Activated CD4-positive, alpha-beta memory T cell treated with anti-CD3 and anti-CD28 coated beads, Interleukin-2, amount 10 ng/mL, durations not matched to agents 7 days and 5 days (primary cell): ENCODE measurements around the gene SLC9A8. TPM values are rescaled to one million over a fixed set of nuclear protein-coding genes. Genes with fewer than 3 reads are reported as not detected.

Experiments used
- CTCF ChIA-PET: fragments of 350-600 bp; sonication (Branson Sonifier 250); formaldehyde crosslinking; loops from one replicate; lab custom pipeline; 2021; ENCODE audit warnings: antibody characterized with exemption, inconsistent platforms; lab: Charles Lee
- POLR2A ChIA-PET: fragments of 350-600 bp; sonication (Branson Sonifier 250); formaldehyde crosslinking; loops from one replicate; lab custom pipeline; 2021; ENCODE audit warnings: antibody characterized with exemption; lab: Charles Lee
- DNase-seq: peaks from one replicate; pipeline ENCODE4 v3.0.0-alpha.2; 2020
- H3K27ac Mint-ChIP-seq: one replicate; pipeline ENCODE4 v1.8.0; 2021; ENCODE audit warnings: mild to moderate bottlenecking, mixed read lengths
- H3K27me3 Mint-ChIP-seq: one replicate; pipeline ENCODE4 v1.8.0; 2021; ENCODE audit warnings: mixed read lengths
- H3K36me3 Mint-ChIP-seq: one replicate; pipeline ENCODE4 v1.8.0; 2021; ENCODE audit warnings: low read depth, mixed read lengths
- H3K4me1 Mint-ChIP-seq: one replicate; pipeline ENCODE4 v1.8.0; 2021; ENCODE audit warnings: mixed read lengths
- H3K4me3 Mint-ChIP-seq: one replicate; pipeline ENCODE4 v1.8.0; 2021; ENCODE audit warnings: mild to moderate bottlenecking, mixed read lengths
- H3K9me3 Mint-ChIP-seq: one replicate; pipeline ENCODE4 v1.8.0; 2021; ENCODE audit warnings: mixed read lengths
- total RNA-seq, 2 experiments: library from RNA; stranded (reverse); gene quantifications; one replicate each; pipeline ENCODE4 v1.2.3, GENCODE V29; 2021

SLC9A8 gene
- total RNA-seq, 2 experiments from 2014 or later = 18.0 to 21.0 TPM

DNA sequence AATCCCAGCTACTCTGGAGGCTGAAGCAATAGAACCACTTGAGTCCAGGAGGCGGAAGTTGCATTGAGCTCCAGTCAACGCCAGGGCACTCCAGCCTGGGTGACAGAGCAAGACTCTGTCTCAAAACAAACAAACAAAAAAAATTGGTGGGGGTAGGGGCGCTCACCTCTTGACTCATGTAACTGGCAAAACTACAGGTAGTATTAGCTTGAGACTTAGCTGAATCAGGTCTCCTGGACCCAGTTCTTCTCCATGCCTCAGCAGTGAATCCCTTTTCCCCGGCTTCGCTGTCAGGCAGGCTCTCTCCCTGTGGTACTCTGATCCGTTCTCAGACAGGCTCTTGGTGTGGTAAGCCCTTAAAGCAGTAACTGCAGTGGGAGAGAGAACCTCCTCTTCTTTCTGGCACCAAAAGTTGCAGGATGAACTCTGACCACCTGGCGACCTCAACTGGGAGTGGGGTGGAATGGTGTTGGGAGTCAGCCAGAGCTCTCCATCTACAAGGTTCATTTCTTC is 12.9 kb downstream of the SLC9A8 start:
- no peak overlapping the region for H3K27ac Mint-ChIP-seq
- H3K9me3 Mint-ChIP-seq = no peaks in the 10 kb centered on the region
- H3K4me1 Mint-ChIP-seq = peaks cover 34% of the 10 kb centered on the region
- peaks cover 64% of the 10 kb centered on the region for H3K36me3 Mint-ChIP-seq
- H3K4me3 Mint-ChIP-seq = no peak overlapping the region
- H3K27me3 Mint-ChIP-seq = no peaks in the 10 kb centered on the region
- POLR2A ChIA-PET = interaction anchor here (2.2 kb wide), 1 partner anchor 12 kb away, joined by 7 read pairs; the partner anchor contains the start of gene SLC9A8
- CTCF ChIA-PET = no interaction called here
- no peak for DNase-seq

DNA sequence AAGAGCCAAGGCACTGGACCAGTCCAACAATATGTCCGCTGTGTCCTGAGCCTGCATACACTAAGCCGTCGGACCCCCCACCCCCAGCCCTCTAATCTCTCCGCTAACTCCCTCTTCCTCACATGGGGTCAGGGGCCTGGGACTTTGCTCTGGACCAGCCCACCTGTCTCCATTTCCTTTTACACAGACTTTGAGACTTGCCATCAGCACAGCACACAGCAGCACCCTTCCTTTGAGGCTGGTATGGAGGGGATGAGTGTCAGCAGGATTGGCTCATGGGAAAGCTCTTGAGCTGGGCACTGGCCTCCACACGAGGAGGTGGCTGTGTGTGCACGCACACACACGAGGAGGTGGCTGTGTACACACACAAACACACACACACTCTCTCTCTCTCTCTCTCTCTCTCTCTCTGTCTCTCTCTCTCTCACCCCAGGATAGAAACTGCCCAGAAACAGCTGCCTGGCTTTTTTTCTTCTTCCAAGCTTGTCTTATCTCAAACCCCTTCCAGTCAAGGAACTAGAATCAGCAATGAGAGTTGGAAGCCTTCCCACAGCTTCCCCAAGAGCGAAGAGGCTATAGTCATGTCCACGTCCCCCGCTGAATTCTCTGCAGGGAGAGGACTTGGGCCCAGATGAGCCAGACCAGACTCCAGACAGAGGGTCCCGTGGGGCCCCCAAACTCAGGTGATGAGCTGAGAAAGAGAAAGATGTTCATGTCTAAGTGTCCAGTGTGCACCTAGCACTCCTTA is 18.6 kb downstream of the SLC9A8 start:
- peaks cover 44% of the 10 kb centered on the region for H3K36me3 Mint-ChIP-seq
- no peak overlapping the region for H3K27ac Mint-ChIP-seq
- H3K4me3 Mint-ChIP-seq = no peak overlapping the region
- H3K4me1 Mint-ChIP-seq = peaks cover 2% of the 10 kb centered on the region
- no peaks in the 10 kb centered on the region for H3K9me3 Mint-ChIP-seq
- H3K27me3 Mint-ChIP-seq = no peaks in the 10 kb centered on the region
- ChIA-PET POLR2A (no interaction called here), CTCF (no interaction called here)
- no peak for DNase-seq

DNA sequence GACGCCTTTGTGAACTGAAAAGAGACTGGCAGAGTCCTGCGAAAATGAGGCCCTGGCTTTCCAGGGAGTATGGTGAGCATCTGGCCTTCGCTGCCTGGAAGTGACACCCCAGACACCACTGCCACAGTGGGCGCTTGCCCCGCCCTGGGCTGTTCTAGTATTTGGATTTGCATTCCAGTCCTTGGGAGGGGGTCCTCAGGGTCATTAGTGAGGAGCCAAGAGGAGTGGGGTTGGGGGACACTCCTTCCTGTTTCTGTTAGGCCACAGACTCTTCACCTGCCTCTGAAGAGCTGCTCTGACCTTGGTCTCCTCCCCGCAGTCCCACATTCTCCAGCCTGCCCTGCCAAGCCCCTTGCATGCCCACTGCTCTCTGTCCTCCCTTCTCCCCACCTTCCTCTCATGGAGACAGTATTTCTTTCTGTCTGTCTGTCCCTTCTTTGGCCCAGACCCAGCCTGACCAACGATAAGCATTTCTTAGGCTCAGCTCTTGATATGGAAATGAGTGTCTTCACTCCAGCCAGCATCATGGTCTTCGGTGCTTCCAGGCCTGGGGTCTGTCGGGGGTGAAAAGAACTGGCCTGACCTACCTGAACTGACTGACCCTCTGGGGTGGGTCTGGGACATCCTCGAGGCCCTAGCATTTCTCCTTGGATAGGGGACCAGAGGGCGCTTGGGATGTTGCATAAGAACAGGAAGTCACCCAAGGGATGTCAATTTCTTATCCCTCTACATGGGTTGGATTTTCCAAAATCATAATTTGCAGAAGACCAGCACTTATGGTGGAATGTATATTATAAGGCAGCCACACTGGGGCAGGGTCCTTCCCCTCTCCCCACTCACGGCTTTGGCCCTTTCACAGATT is 19.4 kb downstream of the SLC9A8 start:
- ChIA-PET POLR2A (interaction anchor here (1.5 kb wide), 1 partner anchor 13 kb away, joined by 3 read pairs; no protein-coding TSS in a partner anchor), CTCF (no interaction called here)
- no peak overlapping the region for H3K4me3 Mint-ChIP-seq
- no peak for DNase-seq
- H3K4me1 Mint-ChIP-seq = peaks cover 2% of the 10 kb centered on the region
- peak overlapping the region; percentile 23 for H3K27ac Mint-ChIP-seq
- no peaks in the 10 kb centered on the region for H3K9me3 Mint-ChIP-seq
- H3K27me3 Mint-ChIP-seq = no peaks in the 10 kb centered on the region
- peaks cover 49% of the 10 kb centered on the region for H3K36me3 Mint-ChIP-seq

DNA sequence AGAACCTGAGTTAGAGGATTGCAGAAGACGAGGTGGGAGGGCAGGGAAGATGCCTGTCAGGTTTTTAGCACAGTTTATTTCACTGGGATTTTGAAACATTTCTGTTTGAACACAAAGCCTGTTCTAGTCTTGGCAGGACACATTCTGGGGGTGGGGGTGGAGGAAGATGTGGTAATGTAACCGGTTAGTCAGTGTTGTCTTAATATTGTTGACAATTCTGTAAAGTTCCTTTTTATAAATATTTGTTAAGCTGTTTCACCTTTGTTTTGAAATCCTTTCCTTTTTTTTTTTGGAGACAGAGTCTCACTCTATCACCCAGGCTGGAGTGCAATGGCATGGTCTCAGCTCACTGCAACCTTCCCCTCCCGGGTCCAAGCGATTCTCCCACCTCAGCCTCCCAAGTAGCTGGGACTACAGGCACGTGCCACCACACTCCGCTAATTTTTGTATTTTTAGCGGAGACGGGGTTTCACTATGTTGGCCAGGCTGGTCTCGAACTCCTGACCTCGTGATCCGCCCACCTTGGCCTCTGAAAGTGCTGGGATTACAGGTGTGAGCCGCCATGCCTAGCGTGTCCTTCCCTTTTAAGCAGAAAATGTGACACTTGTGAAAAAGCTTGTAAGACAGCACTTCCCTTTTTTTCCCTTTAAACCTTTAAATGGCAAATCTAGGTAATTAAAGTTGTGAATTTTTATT is 20.2 kb downstream of the SLC9A8 start:
- peaks cover 44% of the 10 kb centered on the region for H3K36me3 Mint-ChIP-seq
- no peak overlapping the region for H3K4me3 Mint-ChIP-seq
- H3K9me3 Mint-ChIP-seq = no peaks in the 10 kb centered on the region
- peaks cover 2% of the 10 kb centered on the region for H3K4me1 Mint-ChIP-seq
- no peak overlapping the region for H3K27ac Mint-ChIP-seq
- no peaks in the 10 kb centered on the region for H3K27me3 Mint-ChIP-seq
- ChIA-PET POLR2A (interaction anchor here (1.5 kb wide), 1 partner anchor 12 kb away, joined by 3 read pairs; no protein-coding TSS in a partner anchor), CTCF (no interaction called here)
- DNase-seq = no peak

DNA sequence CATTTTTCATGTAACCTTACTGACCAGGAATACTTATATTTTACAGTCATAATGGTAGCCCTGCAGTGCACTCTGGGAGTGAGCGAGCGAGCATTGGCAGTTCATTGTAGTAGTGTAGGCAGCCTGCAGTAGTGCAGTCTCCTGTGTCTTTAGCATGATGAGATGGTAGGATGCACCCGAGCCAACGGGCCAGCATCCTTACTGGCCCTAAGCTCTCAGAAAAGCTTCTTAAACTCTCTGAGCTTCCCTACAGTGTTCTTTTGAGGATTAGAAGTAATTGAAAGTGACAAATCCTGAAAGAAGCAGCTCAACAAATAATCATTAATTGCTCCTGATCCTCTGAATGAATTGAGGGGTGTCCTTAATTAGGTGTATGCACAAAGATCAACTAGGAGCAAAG is 20.9 kb downstream of the SLC9A8 start:
- Mint-ChIP-seq H3K27ac (no peak overlapping the region), H3K4me3 (no peak overlapping the region), H3K9me3 (no peaks in the 10 kb centered on the region), H3K27me3 (no peaks in the 10 kb centered on the region), H3K4me1 (peaks cover 2% of the 10 kb centered on the region), H3K36me3 (peaks cover 44% of the 10 kb centered on the region)
- no peak for DNase-seq
- ChIA-PET CTCF (no interaction called here), POLR2A (no interaction called here)

DNA sequence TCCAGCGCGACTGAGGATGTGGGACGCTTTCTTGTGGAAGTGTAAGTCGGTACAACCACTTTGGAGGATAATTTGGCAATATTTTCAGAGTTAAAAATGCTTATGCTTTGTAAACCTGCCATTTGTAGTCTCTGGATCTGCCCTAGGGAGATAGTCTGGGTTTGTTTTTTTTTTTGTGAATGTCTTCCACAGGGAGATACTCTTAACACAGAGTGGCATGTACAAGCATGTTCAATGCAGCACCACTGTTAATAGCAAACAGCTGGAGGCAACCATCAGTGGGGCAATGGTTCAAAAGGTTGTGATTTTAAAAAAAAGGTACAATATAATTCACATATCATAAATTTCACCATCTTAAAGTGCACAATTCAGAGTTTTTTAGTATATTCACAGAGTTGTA is 22.4 kb downstream of the SLC9A8 start:
- H3K27ac Mint-ChIP-seq = no peak overlapping the region
- CTCF ChIA-PET = interaction anchor here (1.9 kb wide), 1 partner anchor 11 kb away, joined by 4 read pairs; no protein-coding TSS in a partner anchor
- POLR2A ChIA-PET = no interaction called here
- no peaks in the 10 kb centered on the region for H3K9me3 Mint-ChIP-seq
- H3K27me3 Mint-ChIP-seq = no peaks in the 10 kb centered on the region
- peaks cover 45% of the 10 kb centered on the region for H3K36me3 Mint-ChIP-seq
- peaks cover 2% of the 10 kb centered on the region for H3K4me1 Mint-ChIP-seq
- no peak overlapping the region for H3K4me3 Mint-ChIP-seq
- DNase-seq = no peak

DNA sequence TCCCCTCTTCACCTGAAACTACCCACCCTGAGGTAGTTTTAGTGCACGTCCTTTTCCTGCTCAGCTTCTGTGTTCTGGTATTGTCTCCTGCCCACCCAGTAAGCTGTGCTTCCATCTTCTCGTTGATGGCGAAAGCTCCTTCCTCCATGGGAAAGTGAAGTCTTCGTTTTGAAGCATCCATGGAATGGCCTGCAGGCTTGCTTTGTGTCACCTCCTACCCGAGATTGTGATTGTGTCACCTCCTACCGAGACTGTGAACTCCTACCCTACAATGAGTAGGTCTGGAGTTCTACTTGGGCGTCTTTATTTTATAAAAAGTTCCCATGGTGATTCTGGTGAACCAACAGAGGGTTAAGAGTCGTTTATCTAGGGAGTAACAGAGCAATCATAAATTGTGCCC is 25.9 kb downstream of the SLC9A8 start:
- DNase-seq = no peak
- H3K9me3 Mint-ChIP-seq = no peaks in the 10 kb centered on the region
- H3K27ac Mint-ChIP-seq = no peak overlapping the region
- peaks cover 39% of the 10 kb centered on the region for H3K36me3 Mint-ChIP-seq
- ChIA-PET CTCF (interaction anchor here (0.7 to 1.3 kb wide), 2 partner anchors 10 to 671 kb away, joined by 3 read pairs; partner anchors contain the start of gene PTPN1), POLR2A (no interaction called here)
- H3K27me3 Mint-ChIP-seq = no peaks in the 10 kb centered on the region
- no peak overlapping the region for H3K4me3 Mint-ChIP-seq
- H3K4me1 Mint-ChIP-seq = no peaks in the 10 kb centered on the region

DNA sequence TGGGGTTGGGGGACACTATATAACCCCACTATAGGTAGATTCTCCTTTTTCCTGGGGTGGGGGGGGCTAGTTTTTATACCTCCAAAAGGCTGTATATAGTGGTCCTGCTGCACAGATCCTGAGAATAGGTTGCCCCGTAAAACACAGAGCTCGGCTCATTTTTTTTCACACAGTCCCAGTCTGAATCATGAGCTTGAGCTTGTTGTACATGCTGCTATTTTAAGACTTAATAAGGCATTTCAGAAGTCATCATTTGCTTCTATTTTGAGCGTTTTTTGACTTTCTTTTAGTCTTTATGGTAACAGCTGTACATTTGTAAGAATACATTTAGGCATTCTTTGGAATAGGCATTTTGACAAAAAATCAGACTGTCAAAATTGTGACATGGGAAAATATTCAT is 30.5 kb downstream of the SLC9A8 start:
- ChIA-PET POLR2A (interaction anchor here (1.0 kb wide), 1 partner anchor 67 kb away, joined by 3 read pairs; no protein-coding TSS in a partner anchor), CTCF (interaction anchor here (7.8 kb wide), 1 partner anchor 232 kb away, joined by 89 read pairs; no protein-coding TSS in a partner anchor)
- H3K9me3 Mint-ChIP-seq = no peaks in the 10 kb centered on the region
- peaks cover 1% of the 10 kb centered on the region for H3K4me1 Mint-ChIP-seq
- peaks cover 33% of the 10 kb centered on the region for H3K36me3 Mint-ChIP-seq
- no peak overlapping the region for H3K27ac Mint-ChIP-seq
- no peak for DNase-seq
- no peak overlapping the region for H3K4me3 Mint-ChIP-seq
- no peaks in the 10 kb centered on the region for H3K27me3 Mint-ChIP-seq

DNA sequence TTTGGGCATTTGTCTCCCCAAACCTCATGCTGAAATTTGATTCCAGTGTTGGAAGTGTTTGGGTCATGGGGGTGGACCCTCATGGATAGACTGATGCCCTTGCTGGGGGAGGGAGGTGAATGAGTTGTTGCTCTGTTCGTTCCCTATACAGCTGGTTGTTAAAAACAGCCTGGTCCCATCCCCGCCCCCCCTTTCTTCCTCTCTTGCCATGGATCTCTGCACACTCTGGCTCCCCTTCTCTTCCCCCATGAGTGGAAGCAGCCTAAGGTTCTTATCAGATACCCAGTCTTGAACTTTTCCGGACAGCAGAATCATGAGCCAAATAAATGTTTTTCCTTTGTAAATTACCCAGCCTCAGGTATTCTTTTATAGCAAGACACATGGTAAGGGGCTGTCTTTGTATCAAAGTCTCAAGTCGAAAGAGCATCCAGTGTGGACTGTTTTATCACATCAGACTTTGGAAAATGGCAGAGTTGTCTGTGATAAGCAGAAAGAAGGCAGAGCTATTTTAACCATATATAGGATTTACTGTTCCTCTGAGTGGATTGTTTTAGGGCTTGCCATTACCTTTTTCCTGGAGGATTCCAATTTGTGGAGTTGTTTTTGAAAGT is 31.2 kb downstream of the SLC9A8 start:
- no peak overlapping the region for H3K4me3 Mint-ChIP-seq
- DNase-seq = no peak
- peaks cover 37% of the 10 kb centered on the region for H3K36me3 Mint-ChIP-seq
- POLR2A ChIA-PET = no interaction called here
- H3K4me1 Mint-ChIP-seq = peaks cover 1% of the 10 kb centered on the region
- CTCF ChIA-PET = interaction anchor here (7.8 kb wide), 1 partner anchor 232 kb away, joined by 89 read pairs; no protein-coding TSS in a partner anchor
- no peak overlapping the region for H3K27ac Mint-ChIP-seq
- H3K27me3 Mint-ChIP-seq = no peaks in the 10 kb centered on the region
- H3K9me3 Mint-ChIP-seq = no peaks in the 10 kb centered on the region

DNA sequence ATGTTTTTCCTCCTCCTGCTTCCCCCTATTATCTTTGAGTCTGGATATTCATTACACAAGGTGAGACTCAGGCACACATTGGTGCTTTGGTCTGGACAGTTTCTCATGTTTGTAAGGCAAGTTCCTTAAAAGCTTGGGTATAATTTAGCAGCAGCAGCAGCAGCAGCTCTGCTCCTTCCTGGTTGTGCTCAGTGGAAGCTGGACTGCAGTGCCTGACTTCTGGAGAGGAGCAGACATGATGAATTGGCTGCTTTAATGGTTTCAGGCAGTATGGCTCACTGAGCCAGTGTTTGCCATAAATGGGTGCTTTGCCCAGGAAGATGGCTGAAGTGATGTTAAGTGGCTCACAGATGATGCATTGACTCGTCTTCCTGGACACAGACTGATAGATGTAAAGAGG is 32.4 kb downstream of the SLC9A8 start:
- Mint-ChIP-seq H3K9me3 (no peaks in the 10 kb centered on the region), H3K36me3 (peaks cover 40% of the 10 kb centered on the region), H3K27me3 (no peaks in the 10 kb centered on the region), H3K4me3 (no peak overlapping the region), H3K27ac (no peak overlapping the region), H3K4me1 (peaks cover 5% of the 10 kb centered on the region)
- POLR2A ChIA-PET = interaction anchor here (0.7 to 2.3 kb wide), 4 partner anchors 13 to 235 kb away, joined by 3 to 6 read pairs (median 4); no protein-coding TSS in a partner anchor
- no peak for DNase-seq
- CTCF ChIA-PET = interaction anchor here (0.7 to 7.8 kb wide), 9 partner anchors 14 to 492 kb away, joined by 3 to 89 read pairs (median 4); no protein-coding TSS in a partner anchor

DNA sequence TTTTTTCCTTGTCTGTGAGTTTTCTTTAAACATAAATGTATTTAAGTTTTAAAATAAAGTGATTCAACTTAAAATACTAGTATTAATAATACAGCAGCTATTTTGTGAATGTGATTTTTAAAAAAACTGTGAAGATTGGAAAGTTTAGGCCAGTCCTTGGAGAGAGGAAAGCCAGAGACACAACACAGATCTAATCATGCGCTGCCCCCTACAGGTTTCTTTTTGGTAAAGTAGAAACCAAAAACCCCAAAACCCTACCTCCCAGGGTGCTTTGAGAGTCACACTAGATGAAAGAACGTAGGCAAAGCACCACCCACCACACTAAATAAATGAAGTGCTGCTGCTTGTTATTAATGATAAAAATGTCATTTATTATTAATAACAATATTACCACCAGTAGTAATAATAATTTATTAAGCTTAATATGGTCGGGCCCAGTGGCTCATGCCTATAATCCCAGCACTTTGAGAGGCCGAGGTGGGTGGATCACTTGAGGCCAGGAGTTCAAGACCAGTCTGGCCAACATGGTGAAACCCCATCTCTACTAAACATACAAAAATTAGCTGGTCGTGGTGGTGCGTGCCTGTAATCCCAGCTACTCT is 33.7 kb downstream of the SLC9A8 start:
- H3K9me3 Mint-ChIP-seq = no peaks in the 10 kb centered on the region

More for the DNA sequence above, 33.7 kb downstream of the SLC9A8 start:
- peaks cover 18% of the 10 kb centered on the region for H3K4me1 Mint-ChIP-seq
- POLR2A ChIA-PET = interaction anchor here (1.2 to 2.3 kb wide), 3 partner anchors 34 to 236 kb away, joined by 3 to 6 read pairs (median 5); partner anchors contain the start of gene SLC9A8
- peak; percentile 50 for DNase-seq
- no peaks in the 10 kb centered on the region for H3K27me3 Mint-ChIP-seq
- CTCF ChIA-PET = interaction anchor here (0.6 to 7.8 kb wide), 36 partner anchors 11 to 961 kb away, joined by 3 to 89 read pairs (median 4); partner anchors contain the start of gene SLC9A8
- peaks cover 41% of the 10 kb centered on the region for H3K36me3 Mint-ChIP-seq
- H3K27ac Mint-ChIP-seq = no peak overlapping the region
- H3K4me3 Mint-ChIP-seq = no peak overlapping the region
